ENCODE measurements around the gene RSPO3. TPM values are rescaled to one million over a fixed set of nuclear protein-coding genes. Genes with fewer than 3 reads are reported as not detected.

The RSPO3 gene
- total RNA-seq, 1 donor from 2014 or later = not detected

DNA sequence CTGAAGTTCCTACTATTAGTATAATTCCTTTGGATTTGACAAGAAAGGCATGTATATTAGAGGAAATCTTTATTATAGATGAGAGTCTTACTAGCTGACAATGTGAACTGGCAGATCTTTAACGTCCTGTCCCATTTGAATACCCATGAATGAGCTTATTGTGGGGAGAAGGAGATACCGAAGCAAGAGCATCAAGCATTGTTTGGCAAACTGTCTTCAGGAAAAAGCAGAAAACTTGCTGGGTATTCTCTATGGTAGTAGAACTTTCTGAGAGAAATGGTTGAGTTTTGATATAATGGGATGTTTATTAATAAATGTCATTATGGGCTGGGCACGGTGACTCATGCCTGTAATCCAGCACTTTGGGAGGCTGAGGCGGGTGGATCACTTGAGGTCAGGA lies 18.3 kb downstream of the RSPO3 start:
- H3K27ac Mint-ChIP-seq (ENCODE audit: unreplicated experiment) = no peak overlapping the region

DNA sequence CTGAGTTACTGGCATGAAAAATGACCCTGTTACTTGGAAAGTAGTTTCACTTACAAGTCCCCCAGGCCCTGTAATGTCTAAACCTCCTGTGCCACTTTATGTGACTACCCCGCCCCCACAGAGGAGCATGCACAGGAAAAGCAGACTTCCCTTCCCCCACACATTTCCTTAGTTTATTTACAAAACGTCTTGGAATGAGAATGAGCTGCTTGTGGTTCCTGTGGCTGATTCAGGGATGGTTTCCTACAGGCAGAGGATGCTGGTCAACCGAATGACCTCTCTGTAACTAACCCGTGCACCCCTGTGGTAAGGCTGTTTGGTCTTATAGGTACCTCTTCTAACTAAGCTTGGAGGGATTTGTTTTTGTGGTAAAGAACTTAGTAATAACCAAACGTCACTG lies 28.5 kb downstream of the RSPO3 start:
- TF ChIP-seq, protein P1, sequence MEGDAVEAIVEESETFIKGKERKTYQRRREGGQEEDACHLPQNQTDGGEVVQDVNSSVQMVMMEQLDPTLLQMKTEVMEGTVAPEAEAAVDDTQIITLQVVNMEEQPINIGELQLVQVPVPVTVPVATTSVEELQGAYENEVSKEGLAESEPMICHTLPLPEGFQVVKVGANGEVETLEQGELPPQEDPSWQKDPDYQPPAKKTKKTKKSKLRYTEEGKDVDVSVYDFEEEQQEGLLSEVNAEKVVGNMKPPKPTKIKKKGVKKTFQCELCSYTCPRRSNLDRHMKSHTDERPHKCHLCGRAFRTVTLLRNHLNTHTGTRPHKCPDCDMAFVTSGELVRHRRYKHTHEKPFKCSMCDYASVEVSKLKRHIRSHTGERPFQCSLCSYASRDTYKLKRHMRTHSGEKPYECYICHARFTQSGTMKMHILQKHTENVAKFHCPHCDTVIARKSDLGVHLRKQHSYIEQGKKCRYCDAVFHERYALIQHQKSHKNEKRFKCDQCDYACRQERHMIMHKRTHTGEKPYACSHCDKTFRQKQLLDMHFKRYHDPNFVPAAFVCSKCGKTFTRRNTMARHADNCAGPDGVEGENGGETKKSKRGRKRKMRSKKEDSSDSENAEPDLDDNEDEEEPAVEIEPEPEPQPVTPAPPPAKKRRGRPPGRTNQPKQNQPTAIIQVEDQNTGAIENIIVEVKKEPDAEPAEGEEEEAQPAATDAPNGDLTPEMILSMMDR (IDR thresholded peaks at IDR 0.05; ENCODE audit: partially characterized antibody, unreplicated experiment) = no peak
- Mint-ChIP-seq H3K4me1 (ENCODE audit: low read depth, unreplicated experiment) (no peaks in the 10 kb centered on the region), H3K27ac (ENCODE audit: unreplicated experiment) (no peak overlapping the region), H3K4me3 (ENCODE audit: unreplicated experiment) (no peak overlapping the region), H3K9me3 (ENCODE audit: unreplicated experiment) (no peaks in the 10 kb centered on the region), H3K36me3 (ENCODE audit: unreplicated experiment) (no peaks in the 10 kb centered on the region), H3K27me3 (ENCODE audit: unreplicated experiment) (no peaks in the 10 kb centered on the region)
- no peak for DNase-seq

More for the DNA sequence above, 18.3 kb downstream of the RSPO3 start:
- no peak for DNase-seq
- H3K36me3 Mint-ChIP-seq (ENCODE audit: unreplicated experiment) = no peaks in the 10 kb centered on the region
- H3K4me3 Mint-ChIP-seq (ENCODE audit: unreplicated experiment) = no peak overlapping the region
- H3K9me3 Mint-ChIP-seq (ENCODE audit: unreplicated experiment) = no peaks in the 10 kb centered on the region
- TF ChIP-seq, protein P1 (IDR thresholded peaks at IDR 0.05; ENCODE audit: partially characterized antibody, unreplicated experiment) = no peak
- H3K4me1 Mint-ChIP-seq (ENCODE audit: low read depth, unreplicated experiment) = no peaks in the 10 kb centered on the region
- no peaks in the 10 kb centered on the region for H3K27me3 Mint-ChIP-seq (ENCODE audit: unreplicated experiment)

DNA sequence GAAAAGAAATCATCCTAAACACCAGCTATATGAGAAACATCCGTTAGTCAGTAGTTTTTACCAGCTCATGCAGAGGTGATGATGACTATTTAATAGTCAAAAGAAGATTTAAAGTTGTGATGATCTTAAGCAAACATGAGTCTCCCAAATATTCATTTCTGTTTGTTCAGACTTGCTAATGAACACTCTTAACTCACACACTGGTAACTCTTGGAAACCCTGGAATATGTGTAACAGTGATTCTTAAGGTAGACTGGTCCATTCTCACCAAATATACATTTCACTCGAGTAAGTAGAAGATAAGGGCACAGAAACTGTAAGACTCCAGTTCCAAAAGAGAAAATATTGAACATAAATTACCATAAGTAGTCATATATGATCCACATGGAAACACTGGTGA lies 29.1 kb downstream of the RSPO3 start:
- TF ChIP-seq, protein P1 (IDR thresholded peaks at IDR 0.05; ENCODE audit: partially characterized antibody, unreplicated experiment) = no peak

DNA sequence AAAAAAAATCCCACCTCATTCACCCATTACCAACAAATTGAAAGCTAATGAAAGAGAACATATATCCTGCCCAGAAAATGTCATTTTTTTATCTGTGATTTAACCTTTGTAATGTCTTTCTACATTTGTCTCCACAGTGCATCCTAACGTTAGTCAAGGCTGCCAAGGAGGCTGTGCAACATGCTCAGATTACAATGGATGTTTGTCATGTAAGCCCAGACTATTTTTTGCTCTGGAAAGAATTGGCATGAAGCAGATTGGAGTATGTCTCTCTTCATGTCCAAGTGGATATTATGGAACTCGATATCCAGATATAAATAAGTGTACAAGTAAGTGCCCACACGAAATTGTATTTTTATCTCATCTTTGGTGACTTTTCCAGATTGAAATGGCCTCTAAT lies 30.0 kb downstream of the RSPO3 start:
- H3K9me3 Mint-ChIP-seq (ENCODE audit: unreplicated experiment) = no peaks in the 10 kb centered on the region
- no peak for DNase-seq
- H3K4me3 Mint-ChIP-seq (ENCODE audit: unreplicated experiment) = no peak overlapping the region
- no peak overlapping the region for H3K27ac Mint-ChIP-seq (ENCODE audit: unreplicated experiment)
- no peaks in the 10 kb centered on the region for H3K27me3 Mint-ChIP-seq (ENCODE audit: unreplicated experiment)
- H3K36me3 Mint-ChIP-seq (ENCODE audit: unreplicated experiment) = no peaks in the 10 kb centered on the region
- H3K4me1 Mint-ChIP-seq (ENCODE audit: low read depth, unreplicated experiment) = no peaks in the 10 kb centered on the region
- TF ChIP-seq, protein P1 (IDR thresholded peaks at IDR 0.05; ENCODE audit: partially characterized antibody, unreplicated experiment) = no peak

More for the DNA sequence above, 29.1 kb downstream of the RSPO3 start:
- DNase-seq = no peak
- H3K27me3 Mint-ChIP-seq (ENCODE audit: unreplicated experiment) = no peaks in the 10 kb centered on the region
- no peaks in the 10 kb centered on the region for H3K36me3 Mint-ChIP-seq (ENCODE audit: unreplicated experiment)
- H3K4me1 Mint-ChIP-seq (ENCODE audit: low read depth, unreplicated experiment) = no peaks in the 10 kb centered on the region
- no peak overlapping the region for H3K27ac Mint-ChIP-seq (ENCODE audit: unreplicated experiment)
- H3K4me3 Mint-ChIP-seq (ENCODE audit: unreplicated experiment) = no peak overlapping the region
- H3K9me3 Mint-ChIP-seq (ENCODE audit: unreplicated experiment) = no peaks in the 10 kb centered on the region

DNA sequence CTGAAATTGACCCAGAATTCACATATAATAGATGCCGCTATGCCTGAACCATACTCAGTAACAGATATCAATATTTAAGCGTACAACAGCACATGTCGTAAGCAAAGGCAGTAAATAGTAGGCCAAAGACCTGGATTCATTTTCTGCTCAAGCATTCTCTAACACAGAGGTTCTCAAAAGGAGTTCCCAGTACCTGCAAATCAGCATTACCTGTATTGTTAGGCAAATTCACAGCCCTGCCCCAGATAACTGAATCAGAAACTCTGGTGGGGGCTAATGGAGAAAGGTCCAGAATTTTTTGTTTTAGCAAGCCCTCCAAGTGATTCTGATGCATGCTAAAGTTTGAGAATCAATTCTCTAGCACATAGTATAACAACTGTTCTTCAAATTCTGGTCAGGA lies 36.0 kb downstream of the RSPO3 start:
- Mint-ChIP-seq H3K36me3 (ENCODE audit: unreplicated experiment) (no peaks in the 10 kb centered on the region), H3K27ac (ENCODE audit: unreplicated experiment) (no peak overlapping the region), H3K9me3 (ENCODE audit: unreplicated experiment) (no peaks in the 10 kb centered on the region), H3K4me1 (ENCODE audit: low read depth, unreplicated experiment) (no peaks in the 10 kb centered on the region), H3K4me3 (ENCODE audit: unreplicated experiment) (no peak overlapping the region), H3K27me3 (ENCODE audit: unreplicated experiment) (no peaks in the 10 kb centered on the region)
- no peak for DNase-seq
- TF ChIP-seq, protein P1 (IDR thresholded peaks at IDR 0.05; ENCODE audit: partially characterized antibody, unreplicated experiment) = no peak

Data from glutamatergic neuron (in vitro differentiated cells).